Esophagus squamous epithelium (tissue), 5 donors: ENCODE results near the gene FBXL20. TPM values are rescaled to one million over a fixed set of nuclear protein-coding genes. Genes with fewer than 3 reads are reported as not detected.

ENCODE experiments used
- DNase-seq: peaks from one replicate; lab custom pipeline; 2025; lab: John Stamatoyannopoulos, UW
- H3K27ac ChIP-seq, 4 donors: fragments of 200-600 bp; sonication (generic); one replicate each; pipeline ENCODE4 v1.5.1; 2016 to 2019; ENCODE audit warnings: mild to moderate bottlenecking in 1 of 4
- H3K27me3 ChIP-seq, 4 donors: fragments of 200-600 bp; sonication (generic); 1 replicate in 3 of 4; 2 replicates in 1 of 4; pipeline versions ENCODE4 v1.5.1 to v1.6.0; 2017 to 2021; ENCODE audit warnings: antibody characterized with exemption in 1 of 4
- H3K36me3 ChIP-seq, 3 donors: fragments of 200-600 bp; sonication (generic); one replicate each; pipeline ENCODE4 v1.5.1; 2016 to 2019
- H3K4me1 ChIP-seq, 3 donors: fragments of 200-600 bp; sonication (generic); one replicate each; pipeline ENCODE4 v1.5.1; 2017 to 2019
- H3K4me3 ChIP-seq, 4 donors: fragments of 200-600 bp; sonication (generic); 1 replicate in 3 of 4; 2 replicates in 1 of 4; pipeline ENCODE4 v1.5.1; 2016 to 2019; ENCODE audit warnings: mild to moderate bottlenecking in 2 of 4, moderate library complexity in 1 of 4
- H3K9me3 ChIP-seq, 3 donors: fragments of 200-600 bp; sonication (generic); one replicate each; pipeline ENCODE4 v1.5.1; 2016 to 2019
- CTCF ChIP-seq, 6 experiments: fragments of 450-650 bp in 4 of 6; fragments of 200-600 bp in 2 of 6; sonication (generic) in 2 of 6; IDR thresholded peaks; one replicate each; pipeline ENCODE4 v1.5.1; 2016 to 2019; ENCODE audit warnings: antibody characterized with exemption in 6 of 6, mild to moderate bottlenecking in 4 of 6, moderate library complexity in 4 of 6
- POLR2A ChIP-seq, 4 donors: fragments of 450-650 bp; IDR thresholded peaks; one replicate each; pipeline ENCODE4 v1.6.1; 2017; ENCODE audit warnings: antibody characterized with exemption in 4 of 4, mild to moderate bottlenecking in 4 of 4, moderate library complexity in 3 of 4
- WGBS, 2 donors: methylation state at CpG; one replicate each; pipeline ENCODE4 v1.1.5; 2018; 5-methylcytosine and 5-hydroxymethylcytosine counted together
- intact Hi-C: fragments of 100-400 bp; cut with DNase I; formaldehyde crosslinking; loops from one replicate; pipeline ENCODE4 v1.15.0; 2022
- total RNA-seq, 4 donors: library from RNA; depleted of rRNA; stranded (reverse); fragments of >200 nt; gene quantifications; one replicate each; pipeline ENCODE4 v1.1.0, GENCODE V29; 2016
- donor health status: DM: yes; HTN: yes; CAD: no.

Gene FBXL20
- total RNA-seq, 4 donors from 2014 or later, result 5.0 to 10.3 (median 6.8) TPM

GRCh38 chr17:39364236-39365025 lies 37.0 kb downstream of the FBXL20 start:
- H3K36me3 ChIP-seq, result no peaks in the 10 kb centered on the region
- peak overlapping the region in 2 of 4 donors; percentile 39 to 45 for H3K27ac ChIP-seq
- intact Hi-C loops, result no loop called here
- WGBS, 2 donors, result 70 to 76% methylated on average over 5 to 8 of the region's 8 CpGs
- no peak for DNase-seq
- no peaks in the 10 kb centered on the region for H3K9me3 ChIP-seq
- H3K27me3 ChIP-seq, result no peaks in the 10 kb centered on the region
- H3K4me3 ChIP-seq, result no peak overlapping the region
- TF ChIP-seq CTCF (IDR thresholded peaks at IDR 0.05) (no peak), POLR2A (IDR thresholded peaks at IDR 0.05) (no peak)
- H3K4me1 ChIP-seq, result peaks cover 0 to 32% (median 10%) of the 10 kb centered on the region in 3 donors

GRCh38 chr17:39361064-39361463 lies 40.4 kb downstream of the FBXL20 start:
- no peaks in the 10 kb centered on the region for H3K36me3 ChIP-seq
- TF ChIP-seq POLR2A (IDR thresholded peaks at IDR 0.05) (no peak), CTCF (IDR thresholded peaks at IDR 0.05) (no peak)
- H3K27me3 ChIP-seq, result no peaks in the 10 kb centered on the region
- H3K27ac ChIP-seq, result no peak overlapping the region
- peaks cover 0 to 33% (median 10%) of the 10 kb centered on the region in 3 donors for H3K4me1 ChIP-seq
- no peak overlapping the region for H3K4me3 ChIP-seq
- no peaks in the 10 kb centered on the region for H3K9me3 ChIP-seq
- DNase-seq, result no peak
- WGBS, 2 donors, result 88 to 90% methylated on average over 1 of the region's 1 CpG
- intact Hi-C loops, result no loop called here

GRCh38 chr17:39360537-39360936 lies 40.9 kb downstream of the FBXL20 start:
- TF ChIP-seq CTCF (IDR thresholded peaks at IDR 0.05) (no peak), POLR2A (IDR thresholded peaks at IDR 0.05) (no peak)
- no peaks in the 10 kb centered on the region for H3K36me3 ChIP-seq
- H3K4me3 ChIP-seq, result no peak overlapping the region
- no peaks in the 10 kb centered on the region for H3K9me3 ChIP-seq
- 85 to 91% methylated on average over 3 of the region's 3 CpGs for WGBS, 2 donors
- no peak overlapping the region for H3K27ac ChIP-seq
- no peak for DNase-seq
- H3K4me1 ChIP-seq, result peaks cover 0 to 27% (median 5%) of the 10 kb centered on the region in 3 donors
- no peaks in the 10 kb centered on the region for H3K27me3 ChIP-seq
- intact Hi-C loops, result no loop called here

GRCh38 chr17:39359994-39360393 lies 41.4 kb downstream of the FBXL20 start:
- intact Hi-C loops, result no loop called here
- no peaks in the 10 kb centered on the region for H3K36me3 ChIP-seq
- peaks cover 0 to 22% (median 5%) of the 10 kb centered on the region in 3 donors for H3K4me1 ChIP-seq
- H3K27me3 ChIP-seq, result no peaks in the 10 kb centered on the region
- H3K27ac ChIP-seq, result no peak overlapping the region
- H3K4me3 ChIP-seq, result no peak overlapping the region
- TF ChIP-seq CTCF (IDR thresholded peaks at IDR 0.05) (no peak), POLR2A (IDR thresholded peaks at IDR 0.05) (no peak)
- no peaks in the 10 kb centered on the region for H3K9me3 ChIP-seq
- no peak for DNase-seq
- WGBS, 2 donors, result 82 to 87% methylated on average over 1 of the region's 1 CpG

- Histone ChIP-seq H3K4me1 (peaks cover 0 to 15% (median 5%) of the 10 kb centered on the region in 3 donors), H3K36me3 (no peaks in the 10 kb centered on the region), H3K4me3 (no peak overlapping the region), H3K9me3 (no peaks in the 10 kb centered on the region), H3K27ac (no peak overlapping the region), H3K27me3 (no peaks in the 10 kb centered on the region)
- no peak for DNase-seq
- intact Hi-C loops, result no loop called here
- 70 to 89% methylated on average over 2 to 3 of the region's 3 CpGs for WGBS, 2 donors
- TF ChIP-seq POLR2A (IDR thresholded peaks at IDR 0.05) (no peak), CTCF (IDR thresholded peaks at IDR 0.05) (no peak)
These were observed 43.4 kb downstream of the FBXL20 start for GRCh38 chr17:39357986-39358385.
